Transverse colon (tissue), 3 donors: ENCODE results near the gene RAB32.

Experiments used
- CTCF ChIP-seq, 5 experiments: fragments of 200-600 bp in 3 of 5; fragments of 450-650 bp in 2 of 5; sonication (generic) in 3 of 5; IDR thresholded peaks; 1 replicate in 2 of 5; 2 replicates in 3 of 5; pipeline ENCODE4 v1.5.1; 2016 to 2017; ENCODE audit warnings: antibody characterized with exemption in 5 of 5, inconsistent platforms in 3 of 5, mild to moderate bottlenecking in 2 of 5, moderate library complexity in 1 of 5
- POLR2A ChIP-seq: fragments of 450-650 bp; IDR thresholded peaks from one replicate; pipeline ENCODE4 v1.6.1; 2016; ENCODE audit warnings: antibody characterized with exemption, mild to moderate bottlenecking, moderate library complexity

GRCh38 chr6:146581968-146582367 lies 38.3 kb downstream of the RAB32 start:
- TF ChIP-seq CTCF (IDR thresholded peaks at IDR 0.05) (no peak), POLR2A (no peak)
